GM12801 (cell line): ENCODE measurements around the gene CDKN1C.

ENCODE experiments used
- CTCF ChIP-seq: IDR thresholded peaks from one replicate; pipeline ENCODE4 v1.5.1; 2011; ENCODE audit warnings: control low read depth; ENCODE audit not compliant: insufficient read length; ENCODE audit errors: extremely low read depth

The CDKN1C gene

DNA sequence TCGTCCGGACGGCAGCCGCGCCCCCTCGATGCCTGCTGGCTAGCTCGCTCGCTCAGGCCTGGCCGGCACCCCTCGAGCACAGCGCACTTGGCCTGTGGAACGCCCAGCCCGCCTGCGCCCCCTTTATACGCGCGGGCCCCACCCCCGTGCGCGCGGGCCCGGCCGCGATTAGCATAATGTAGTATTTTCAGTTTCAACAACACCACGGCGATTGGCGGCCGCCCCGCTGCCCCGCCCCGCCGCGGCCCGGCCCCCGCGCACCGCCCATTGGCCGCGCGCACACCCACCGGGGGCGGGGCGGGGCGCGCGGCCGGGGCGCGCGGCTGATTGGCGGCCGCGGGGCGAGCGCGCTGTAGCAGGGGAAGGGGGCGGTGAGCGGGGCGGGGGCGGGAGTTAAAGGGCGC, at the start of gene CDKN1C:
TSS of gene CDKN1C (minus strand) at position 98 of the 404 bp plus-strand sequence. CDS start 319 bp downstream, outside the sequence.
- no peak for TF ChIP-seq CTCF

DNA sequence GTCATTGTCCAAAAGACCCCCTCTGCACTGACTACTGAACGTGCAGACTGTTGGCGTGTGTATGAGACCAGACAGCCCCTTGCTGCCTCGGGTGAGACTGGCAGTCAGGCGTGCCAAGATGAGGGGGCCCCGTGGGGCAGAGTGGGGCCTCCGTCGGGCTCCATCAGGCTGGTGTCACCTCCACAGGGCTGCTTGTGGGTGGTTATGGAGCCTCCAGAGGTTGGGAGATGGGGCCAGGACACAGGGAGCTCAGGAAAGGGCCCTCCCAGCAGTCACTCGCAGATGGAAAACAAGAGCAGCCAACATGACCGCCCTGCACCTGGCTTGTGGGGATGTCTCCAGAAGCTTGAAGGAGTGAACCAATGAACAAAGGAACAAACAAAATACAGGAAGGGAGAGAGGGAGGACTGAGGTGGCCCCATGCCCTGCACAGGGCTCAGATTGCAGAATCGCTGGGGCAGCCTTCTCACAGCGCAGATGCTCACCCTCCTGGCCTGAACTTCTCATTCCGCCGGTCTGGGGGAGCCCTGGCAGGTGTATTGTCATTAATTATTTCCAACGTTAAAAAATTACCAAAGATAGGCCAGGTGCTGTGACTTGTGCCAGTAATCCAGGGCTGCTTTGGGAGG, 49.1 kb upstream of the CDKN1C start:
- TF ChIP-seq CTCF = no peak

GRCh38 chr11:2934021-2934550, 48.5 kb upstream of the CDKN1C start:
- TF ChIP-seq CTCF = no peak

- TF ChIP-seq CTCF = no peak
Observed at GRCh38 chr11:2933375-2934020, 47.9 kb upstream of the CDKN1C start.

DNA sequence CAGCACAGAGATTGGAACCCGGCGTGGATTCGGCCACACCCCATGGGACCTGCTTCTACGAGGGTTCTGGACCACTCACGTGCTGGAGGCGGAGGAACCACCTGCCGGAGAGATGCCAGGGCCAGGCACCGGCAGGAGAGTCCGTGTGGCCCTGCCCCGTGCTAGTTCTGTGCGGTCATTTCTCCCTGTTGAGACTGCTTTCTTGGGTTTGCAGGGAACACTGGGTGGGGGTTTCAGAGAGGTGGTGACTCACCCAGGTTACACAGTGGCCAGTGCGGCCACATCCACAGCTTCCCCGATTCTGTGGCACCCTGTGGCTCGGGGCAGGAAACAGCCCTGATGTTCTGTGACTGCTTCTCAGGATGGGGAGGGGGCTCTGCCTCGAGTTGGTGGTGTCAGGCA, 47.3 kb upstream of the CDKN1C start:
- TF ChIP-seq CTCF = no peak

DNA sequence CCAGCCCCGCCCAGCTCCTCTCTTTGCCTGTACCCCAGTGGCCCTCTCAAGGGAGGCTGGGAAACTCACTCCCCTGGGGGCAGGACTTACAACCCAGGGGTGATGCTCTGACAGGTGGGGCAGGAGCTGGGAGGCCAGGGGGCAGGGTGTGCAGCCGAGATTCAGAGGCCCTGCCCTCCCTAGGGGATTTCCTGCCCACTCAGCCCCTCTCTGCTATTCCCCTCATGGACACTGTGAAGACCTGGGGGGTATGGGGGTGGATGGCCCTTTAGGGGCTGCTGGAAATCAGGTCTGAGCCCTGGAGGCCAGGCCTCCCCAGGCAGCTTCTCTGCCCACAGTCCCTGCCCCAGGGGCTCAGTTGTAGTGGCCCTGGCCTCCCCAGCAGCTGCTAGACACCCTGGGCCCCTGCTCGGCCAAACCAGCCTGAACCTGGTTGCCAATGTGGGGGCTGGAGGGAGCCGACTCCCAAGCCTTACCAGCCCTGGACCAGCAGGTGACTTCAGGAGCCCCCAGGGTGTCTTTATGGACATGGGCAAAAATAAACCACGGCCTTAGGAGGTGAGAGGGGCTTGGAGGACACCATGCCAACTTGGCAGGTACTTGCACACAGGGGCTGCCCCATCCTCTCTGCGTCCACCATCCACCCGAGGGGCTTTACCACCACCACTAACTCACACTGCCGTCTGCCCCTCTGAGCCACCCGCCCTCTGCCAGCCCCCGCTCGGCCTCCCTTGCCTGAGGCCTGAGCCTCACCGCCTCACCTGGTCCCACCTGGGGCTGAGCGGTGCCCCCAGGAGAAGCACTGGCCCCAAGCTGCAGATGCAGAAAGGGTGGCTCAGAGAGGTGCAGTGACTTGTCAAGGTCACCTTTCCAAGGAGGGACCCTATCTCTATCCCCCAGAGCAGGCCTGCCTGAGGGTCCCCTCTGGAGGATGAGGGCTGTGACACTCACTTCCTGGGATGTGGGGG, 46.5 kb upstream of the CDKN1C start:
- no peak for TF ChIP-seq CTCF

- no peak for TF ChIP-seq CTCF
Observed at GRCh38 chr11:2931420-2931746, 45.8 kb upstream of the CDKN1C start.
